Neural cell (in vitro differentiated cells): Measurements from ENCODE around the gene ACYP2. TPM values are rescaled to one million over a fixed set of nuclear protein-coding genes. Genes with fewer than 3 reads are reported as not detected.

Experiments
- H2AFZ ChIP-seq: fragments of 200-600, 300-800 bp; sonication (generic), shearing (Covaris generic); 2 replicates; pipeline ENCODE4 v1.6.0; 2014; ENCODE audit warnings: low read depth, mild to moderate bottlenecking, antibody characterized with exemption, low read length, moderate library complexity
- H3F3A ChIP-seq: fragments of 200-600 bp; shearing (Covaris generic); 2 replicates; pipeline ENCODE4 v1.6.1; 2016; ENCODE audit warnings: mild to moderate bottlenecking, moderate library complexity, mixed read lengths, antibody characterized with exemption, low read length; ENCODE audit not compliant: insufficient read depth, poor library complexity, severe bottlenecking
- H3K27ac ChIP-seq: fragments of 200-600, 300-800 bp; sonication (generic), shearing (Covaris generic); 2 replicates; pipeline ENCODE4 v1.5.1; 2014; ENCODE audit warnings: mild to moderate bottlenecking, low read length, moderate library complexity
- H3K27me3 ChIP-seq: fragments of 300-800, 200-600 bp; sonication (generic), shearing (Covaris generic); 2 replicates; pipeline ENCODE4 v1.6.0; 2014; ENCODE audit warnings: mild to moderate bottlenecking, low read depth, low read length, moderate library complexity; ENCODE audit not compliant: insufficient read depth
- H3K36me3 ChIP-seq: fragments of 300-800, 200-600 bp; sonication (generic), shearing (Covaris generic); 2 replicates; pipeline ENCODE4 v1.5.1; 2014; ENCODE audit warnings: mild to moderate bottlenecking, antibody characterized with exemption, low read length, moderate library complexity; ENCODE audit not compliant: insufficient read depth
- H3K4me2 ChIP-seq: fragments of 300-800, 200-600 bp; sonication (generic), shearing (Covaris generic); 2 replicates; pipeline ENCODE4 v1.6.0; 2014; ENCODE audit warnings: mild to moderate bottlenecking, low read length
- H3K4me3 ChIP-seq: fragments of 300-800, 200-600 bp; sonication (generic), shearing (Covaris generic); 2 replicates; pipeline ENCODE4 v1.5.1; 2014; ENCODE audit warnings: mild to moderate bottlenecking, low read length, moderate library complexity
- H3K79me2 ChIP-seq: fragments of 200-600 bp; shearing (Covaris generic); replicated peaks from 2 replicates; pipeline ENCODE4 v1.6.0; 2014; ENCODE audit warnings: mild to moderate bottlenecking, low read length, moderate library complexity; ENCODE audit not compliant: insufficient read depth
- H3K9ac ChIP-seq: fragments of 300-800, 200-600 bp; sonication (generic), shearing (Covaris generic); 2 replicates; pipeline ENCODE4 v1.6.1; 2016; ENCODE audit warnings: mild to moderate bottlenecking, low read length, mixed read lengths
- H3K9me2 ChIP-seq: fragments of 200-600 bp; shearing (Covaris generic); 2 replicates; pipeline ENCODE4 v1.6.1; 2016; ENCODE audit warnings: mild to moderate bottlenecking, low read length, mixed read lengths; ENCODE audit not compliant: insufficient read depth
- H3K9me3 ChIP-seq: fragments of 200-600, 300-800 bp; sonication (generic), shearing (Covaris generic); 2 replicates; pipeline ENCODE4 v1.6.1; 2016; ENCODE audit warnings: mild to moderate bottlenecking, mixed run types, low read length, moderate library complexity, mixed read lengths
- H4K20me1 ChIP-seq: fragments of 200-600 bp; shearing (Covaris generic); 2 replicates; pipeline ENCODE4 v1.6.1; 2016; ENCODE audit warnings: mild to moderate bottlenecking, mixed run types; ENCODE audit not compliant: insufficient read depth
- EP300 ChIP-seq: fragments of 450-650 bp; conservative IDR thresholded peaks from 2 replicates; pipeline ENCODE4 v1.6.1; 2014; ENCODE audit warnings: antibody characterized with exemption, mild to moderate bottlenecking, moderate library complexity; ENCODE audit not compliant: poor library complexity, severe bottlenecking
- EZH2 ChIP-seq: fragments of 200-600, 300-800 bp; shearing (Covaris generic), sonication (generic); IDR thresholded peaks from 2 replicates; pipeline ENCODE4 v1.6.1; 2014; ENCODE audit warnings: antibody characterized with exemption, low read length, borderline replicate concordance, mild to moderate bottlenecking; ENCODE audit not compliant: insufficient read depth, poor library complexity, severe bottlenecking
- MXI1 ChIP-seq: fragments of 450-650 bp; conservative IDR thresholded peaks from 2 replicates; pipeline ENCODE4 v1.6.1; 2014; ENCODE audit warnings: antibody characterized with exemption, mild to moderate bottlenecking; ENCODE audit not compliant: poor library complexity, severe bottlenecking
- POLR2AphosphoS5 ChIP-seq: IDR thresholded peaks from 2 replicates; pipeline ENCODE4 v1.6.1; 2012
- RAD21 ChIP-seq: fragments of 450-650 bp; conservative IDR thresholded peaks from 2 replicates; pipeline ENCODE4 v1.6.1; 2014; ENCODE audit warnings: antibody characterized with exemption, mild to moderate bottlenecking, moderate library complexity
- REST ChIP-seq: IDR thresholded peaks from 2 replicates; pipeline ENCODE4 v1.6.1; 2012; ENCODE audit warnings: borderline replicate concordance
- SMC3 ChIP-seq: fragments of 450-650 bp; conservative IDR thresholded peaks from 2 replicates; pipeline ENCODE4 v1.6.1; 2014; ENCODE audit warnings: antibody characterized with exemption, mild to moderate bottlenecking, moderate library complexity; ENCODE audit not compliant: poor library complexity
- TAF1 ChIP-seq: IDR thresholded peaks from 2 replicates; pipeline ENCODE4 v1.6.1; 2012; ENCODE audit warnings: low read depth
- polyA plus RNA-seq: library from polyadenylated mRNA; depleted of rRNA; stranded (reverse); fragments of >200 nt; gene quantifications from 2 replicates; pipeline ENCODE4 v1.2.3, GENCODE V29; 2014
- TF ChIP-seq, protein P1 (sequence below): fragments of 450-650 bp; IDR thresholded peaks from 2 replicates; pipeline ENCODE4 v1.5.1; 2014; ENCODE audit warnings: antibody characterized with exemption, mild to moderate bottlenecking, moderate library complexity; ENCODE audit not compliant: poor library complexity, severe bottlenecking

The ACYP2 gene
- polyA plus RNA-seq, 1 donor from 2014 or later, result 48.2 TPM

GRCh38 chr2:54194761-54195750, 79.6 kb downstream of the ACYP2 start:
- no peaks in the 10 kb centered on the region for H4K20me1 ChIP-seq
- H3K4me2 ChIP-seq, result no peak overlapping the region
- H3K9me2 ChIP-seq, result no peaks in the 10 kb centered on the region
- TF ChIP-seq, protein P1, sequence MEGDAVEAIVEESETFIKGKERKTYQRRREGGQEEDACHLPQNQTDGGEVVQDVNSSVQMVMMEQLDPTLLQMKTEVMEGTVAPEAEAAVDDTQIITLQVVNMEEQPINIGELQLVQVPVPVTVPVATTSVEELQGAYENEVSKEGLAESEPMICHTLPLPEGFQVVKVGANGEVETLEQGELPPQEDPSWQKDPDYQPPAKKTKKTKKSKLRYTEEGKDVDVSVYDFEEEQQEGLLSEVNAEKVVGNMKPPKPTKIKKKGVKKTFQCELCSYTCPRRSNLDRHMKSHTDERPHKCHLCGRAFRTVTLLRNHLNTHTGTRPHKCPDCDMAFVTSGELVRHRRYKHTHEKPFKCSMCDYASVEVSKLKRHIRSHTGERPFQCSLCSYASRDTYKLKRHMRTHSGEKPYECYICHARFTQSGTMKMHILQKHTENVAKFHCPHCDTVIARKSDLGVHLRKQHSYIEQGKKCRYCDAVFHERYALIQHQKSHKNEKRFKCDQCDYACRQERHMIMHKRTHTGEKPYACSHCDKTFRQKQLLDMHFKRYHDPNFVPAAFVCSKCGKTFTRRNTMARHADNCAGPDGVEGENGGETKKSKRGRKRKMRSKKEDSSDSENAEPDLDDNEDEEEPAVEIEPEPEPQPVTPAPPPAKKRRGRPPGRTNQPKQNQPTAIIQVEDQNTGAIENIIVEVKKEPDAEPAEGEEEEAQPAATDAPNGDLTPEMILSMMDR, result no peak
- TF ChIP-seq POLR2AphosphoS5, result no peak
- TF ChIP-seq RAD21, result no peak
- no peak for TF ChIP-seq EP300
- TF ChIP-seq REST, result no peak
- TF ChIP-seq SMC3, result no peak
- TF ChIP-seq TAF1, result no peak
- TF ChIP-seq MXI1, result no peak
- no peak for TF ChIP-seq EZH2
- H3K27me3 ChIP-seq, result no peaks in the 10 kb centered on the region
- H3K79me2 ChIP-seq, result no peaks in the 10 kb centered on the region
- no peaks in the 10 kb centered on the region for H3K9me3 ChIP-seq
- no peaks in the 10 kb centered on the region for H3F3A ChIP-seq
- no peaks in the 10 kb centered on the region for H3K36me3 ChIP-seq
- no peak overlapping the region for H3K27ac ChIP-seq
- H3K4me3 ChIP-seq, result no peak overlapping the region
- no peak overlapping the region for H3K9ac ChIP-seq
- no peak overlapping the region for H2AFZ ChIP-seq

DNA sequence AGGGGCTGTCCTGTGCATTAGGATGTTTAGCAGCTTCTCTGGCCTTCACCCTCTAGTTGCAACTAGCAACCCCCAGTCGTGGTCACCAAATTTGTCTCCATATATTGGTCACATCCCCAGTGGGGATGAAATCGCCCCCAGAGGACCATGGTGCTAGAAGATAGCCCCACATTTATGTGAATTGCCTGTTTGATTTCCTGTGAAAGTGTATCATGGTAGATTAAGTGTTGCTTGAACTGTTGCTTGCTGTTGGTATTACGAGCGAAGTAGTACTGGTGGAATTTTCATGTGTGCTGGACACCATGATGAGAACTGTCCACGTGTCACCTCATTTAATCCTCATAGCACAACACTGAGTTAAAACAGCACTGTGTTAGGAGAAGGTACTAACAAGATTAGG, 81.2 kb downstream of the ACYP2 start:
- Histone ChIP-seq H3K79me2 (no peaks in the 10 kb centered on the region), H3K36me3 (no peaks in the 10 kb centered on the region), H2AFZ (no peak overlapping the region), H3K4me3 (no peak overlapping the region), H3K9ac (no peak overlapping the region), H4K20me1 (no peaks in the 10 kb centered on the region), H3K9me3 (no peaks in the 10 kb centered on the region), H3K27me3 (no peaks in the 10 kb centered on the region), H3K9me2 (no peaks in the 10 kb centered on the region), H3F3A (no peaks in the 10 kb centered on the region), H3K27ac (no peak overlapping the region), H3K4me2 (no peak overlapping the region)
- TF ChIP-seq EZH2 (no peak), RAD21 (no peak), TAF1 (no peak), REST (no peak), POLR2AphosphoS5 (no peak), MXI1 (no peak), EP300 (no peak), SMC3 (no peak)
- TF ChIP-seq, protein P1, result no peak
